DND-41 (cell line): ENCODE measurements around the gene PDE4D.

Source experiments
- ATAC-seq: fragments of 200-7000 bp; cut with Tn5 transposase; 3 replicates; pipeline ENCODE4 v1.9.1; 2021; ENCODE audit warnings: low read depth; ENCODE audit not compliant: insufficient read depth
- DNase-seq: peaks from one replicate; pipeline ENCODE4 v3.0.0-alpha.2; 2020
- H2AFZ ChIP-seq: 2 replicates; pipeline ENCODE4 v1.6.0; 2012; ENCODE audit warnings: low read depth, low read length
- H3K27ac ChIP-seq: 2 replicates; pipeline ENCODE4 v1.5.1; 2012; ENCODE audit warnings: low read length, inconsistent platforms
- H3K27me3 ChIP-seq: fragments of 200-600 bp; sonication (generic); 2 replicates; pipeline ENCODE4 v1.6.0; 2012; ENCODE audit warnings: low read length, mild to moderate bottlenecking, inconsistent platforms; ENCODE audit not compliant: insufficient read depth, poor library complexity
- H3K36me3 ChIP-seq: 2 replicates; pipeline ENCODE4 v1.5.1; 2012; ENCODE audit warnings: low read length, inconsistent platforms; ENCODE audit not compliant: insufficient read depth
- H3K4me1 ChIP-seq: 2 replicates; pipeline ENCODE4 v1.5.1; 2012; ENCODE audit warnings: mild to moderate bottlenecking, low read length; ENCODE audit not compliant: insufficient read depth
- H3K4me2 ChIP-seq: 2 replicates; pipeline ENCODE4 v1.6.0; 2012; ENCODE audit warnings: mild to moderate bottlenecking, moderate library complexity, low read length, inconsistent platforms; ENCODE audit not compliant: insufficient read depth
- H3K4me3 ChIP-seq, 2 experiments: fragments of 200-600 bp in 1 of 2; shearing (Covaris generic) in 1 of 2; 2 replicates each; pipeline ENCODE4 v1.5.1; 2012 to 2016; ENCODE audit warnings: inconsistent platforms in 2 of 2, low read length in 2 of 2, mild to moderate bottlenecking in 2 of 2, low read depth in 1 of 2, moderate library complexity in 1 of 2
- H3K79me2 ChIP-seq: 2 replicates; pipeline ENCODE4 v1.6.0; 2012; ENCODE audit warnings: low read length, inconsistent platforms; ENCODE audit not compliant: insufficient read depth
- H3K9ac ChIP-seq: 2 replicates; pipeline ENCODE4 v1.6.0; 2012; ENCODE audit warnings: low read depth, mild to moderate bottlenecking, inconsistent platforms, low read length, moderate library complexity
- H3K9me3 ChIP-seq: 2 replicates; pipeline ENCODE4 v1.5.1; 2012; ENCODE audit warnings: low read length, moderate library complexity, mild to moderate bottlenecking, inconsistent platforms; ENCODE audit not compliant: insufficient read depth, severe bottlenecking
- H4K20me1 ChIP-seq: 2 replicates; pipeline ENCODE4 v1.6.0; 2012; ENCODE audit warnings: low read length; ENCODE audit not compliant: insufficient read depth
- CTCF ChIP-seq: IDR thresholded peaks from 2 replicates; pipeline ENCODE4 v1.5.1; 2012; ENCODE audit warnings: borderline replicate concordance, low read length, moderate library complexity, mild to moderate bottlenecking; ENCODE audit not compliant: poor library complexity, severe bottlenecking; ENCODE audit errors: extremely low read depth
- EZH2 ChIP-seq: IDR thresholded peaks from 3 replicates; pipeline ENCODE4 v1.6.1; 2012; ENCODE audit warnings: borderline replicate concordance, low read depth, mild to moderate bottlenecking, moderate library complexity, low read length, inconsistent platforms; ENCODE audit not compliant: severe bottlenecking

The PDE4D gene

GRCh38 chr5:58922461-58923171, 970.9 kb downstream of the PDE4D start:
- Histone ChIP-seq H3K4me2 (no peak overlapping the region), H3K4me1 (no peaks in the 10 kb centered on the region), H4K20me1 (no peaks in the 10 kb centered on the region), H3K79me2 (no peaks in the 10 kb centered on the region), H3K36me3 (no peaks in the 10 kb centered on the region), H3K27ac (no peak overlapping the region), H2AFZ (no peak overlapping the region), H3K9ac (no peak overlapping the region), H3K27me3 (peaks cover 10% of the 10 kb centered on the region), H3K9me3 (no peaks in the 10 kb centered on the region), H3K4me3 (no peak overlapping the region)
- no peak for TF ChIP-seq CTCF
- no peak for TF ChIP-seq EZH2
- no peak for DNase-seq
- no peak for ATAC-seq

- H3K9me3 ChIP-seq = no peaks in the 10 kb centered on the region
- no peak overlapping the region for H2AFZ ChIP-seq
- no peak overlapping the region for H3K9ac ChIP-seq
- no peak for DNase-seq
- TF ChIP-seq CTCF (no peak), EZH2 (no peak)
- no peaks in the 10 kb centered on the region for H3K4me1 ChIP-seq
- no peak overlapping the region for H3K4me3 ChIP-seq
- no peaks in the 10 kb centered on the region for H3K79me2 ChIP-seq
- H3K36me3 ChIP-seq = no peaks in the 10 kb centered on the region
- H3K4me2 ChIP-seq = no peak overlapping the region
- no peaks in the 10 kb centered on the region for H4K20me1 ChIP-seq
- H3K27ac ChIP-seq = no peak overlapping the region
- peaks cover 7% of the 10 kb centered on the region for H3K27me3 ChIP-seq
- ATAC-seq = no peak
Observed at GRCh38 chr5:58921159-58921558, 972.4 kb downstream of the PDE4D start.

GRCh38 chr5:58919833-58920232, 973.7 kb downstream of the PDE4D start:
- DNase-seq (no peak), ATAC-seq (no peak)
- no peak overlapping the region for H3K4me3 ChIP-seq
- H3K27me3 ChIP-seq = no peaks in the 10 kb centered on the region
- H3K27ac ChIP-seq = no peak overlapping the region
- H3K4me1 ChIP-seq = no peaks in the 10 kb centered on the region
- H3K36me3 ChIP-seq = no peaks in the 10 kb centered on the region
- H2AFZ ChIP-seq = no peak overlapping the region
- H3K9ac ChIP-seq = no peak overlapping the region
- H3K79me2 ChIP-seq = no peaks in the 10 kb centered on the region
- no peaks in the 10 kb centered on the region for H3K9me3 ChIP-seq
- no peaks in the 10 kb centered on the region for H4K20me1 ChIP-seq
- TF ChIP-seq CTCF = no peak
- no peak for TF ChIP-seq EZH2
- H3K4me2 ChIP-seq = no peak overlapping the region
